H9 (cell line): ENCODE measurements around the gene SLC17A7. TPM values are rescaled to one million over a fixed set of nuclear protein-coding genes. Genes with fewer than 3 reads are reported as not detected.

ENCODE experiments used
- DNase-seq: peaks from one replicate; pipeline ENCODE4 v3.0.0-alpha.2; 2017
- H2AFZ ChIP-seq: one replicate; pipeline ENCODE4 v1.6.1; 2013; ENCODE audit warnings: mild to moderate bottlenecking, low read length, control low read depth, moderate library complexity
- H2AK5ac ChIP-seq: 2 replicates; pipeline ENCODE4 v1.6.1; 2013; ENCODE audit warnings: low read length, control low read depth, mixed read lengths; ENCODE audit not compliant: insufficient read length
- H2BK120ac ChIP-seq: one replicate; pipeline ENCODE4 v1.6.1; 2013; ENCODE audit warnings: low read depth, mild to moderate bottlenecking, low read length, control low read depth, inconsistent platforms; ENCODE audit not compliant: poor library complexity, severe bottlenecking
- H2BK12ac ChIP-seq: 2 replicates; pipeline ENCODE4 v1.6.1; 2013; ENCODE audit warnings: low read length, control low read depth, mixed read lengths, low read depth; ENCODE audit not compliant: insufficient read length
- H2BK15ac ChIP-seq: 2 replicates; pipeline ENCODE4 v1.6.1; 2013; ENCODE audit warnings: low read depth, low read length, control low read depth
- H2BK20ac ChIP-seq: one replicate; pipeline ENCODE4 v1.6.1; 2013; ENCODE audit warnings: low read depth, mild to moderate bottlenecking, low read length, control low read depth, inconsistent platforms; ENCODE audit not compliant: poor library complexity, severe bottlenecking
- H2BK5ac ChIP-seq: 2 replicates; pipeline ENCODE4 v1.6.1; 2013; ENCODE audit warnings: low read length, control low read depth, mixed read lengths; ENCODE audit not compliant: insufficient read length
- H3K14ac ChIP-seq: 2 replicates; pipeline ENCODE4 v1.6.1; 2013; ENCODE audit warnings: low read length, control low read depth; ENCODE audit not compliant: insufficient read depth
- H3K18ac ChIP-seq: 2 replicates; pipeline ENCODE4 v1.6.1; 2013; ENCODE audit warnings: low read depth, mild to moderate bottlenecking, mixed read lengths, low read length, control low read depth; ENCODE audit not compliant: insufficient read length
- H3K23ac ChIP-seq: 2 replicates; pipeline ENCODE4 v1.6.1; 2013; ENCODE audit warnings: low read length, control low read depth, mixed read lengths, low read depth; ENCODE audit not compliant: insufficient read length
- H3K23me2 ChIP-seq: 2 replicates; pipeline ENCODE4 v1.6.1; 2013; ENCODE audit warnings: low read depth, mild to moderate bottlenecking, mixed read lengths, low read length, control low read depth; ENCODE audit not compliant: insufficient read length, poor library complexity, severe bottlenecking
- H3K27ac ChIP-seq: 2 replicates; pipeline ENCODE4 v1.5.1; 2013; ENCODE audit warnings: low read length, control low read depth, mixed read lengths, low read depth; ENCODE audit not compliant: insufficient read length
- H3K27me3 ChIP-seq: 2 replicates; pipeline ENCODE4 v1.6.1; 2013; ENCODE audit warnings: low read length, control low read depth, inconsistent platforms; ENCODE audit not compliant: insufficient read depth
- H3K4ac ChIP-seq: 2 replicates; pipeline ENCODE4 v1.6.1; 2013; ENCODE audit warnings: low read depth, mild to moderate bottlenecking, control low read depth, inconsistent platforms, low read length, moderate library complexity
- H3K4me1 ChIP-seq: 2 replicates; pipeline ENCODE4 v1.6.1; 2013; ENCODE audit warnings: low read length, control low read depth, inconsistent platforms; ENCODE audit not compliant: insufficient read depth
- H3K4me2 ChIP-seq: 2 replicates; pipeline ENCODE4 v1.6.1; 2013; ENCODE audit warnings: low read length, control low read depth, mixed read lengths; ENCODE audit not compliant: insufficient read length, insufficient read depth
- H3K56ac ChIP-seq: 2 replicates; pipeline ENCODE4 v1.6.1; 2013; ENCODE audit warnings: low read depth, mild to moderate bottlenecking, mixed read lengths, low read length, control low read depth; ENCODE audit not compliant: insufficient read length
- H3K79me1 ChIP-seq: 2 replicates; pipeline ENCODE4 v1.6.1; 2013; ENCODE audit warnings: low read depth, mild to moderate bottlenecking, moderate library complexity, low read length, control low read depth, inconsistent platforms; ENCODE audit not compliant: insufficient read depth, poor library complexity, severe bottlenecking
- H3K79me2 ChIP-seq: 2 replicates; pipeline ENCODE4 v1.6.1; 2013; ENCODE audit warnings: low read length, control low read depth, inconsistent platforms; ENCODE audit not compliant: insufficient read depth
- H3K9ac ChIP-seq: 2 replicates; pipeline ENCODE4 v1.6.1; 2013; ENCODE audit warnings: low read length, control low read depth, mixed read lengths; ENCODE audit not compliant: insufficient read length; ENCODE audit errors: extremely low read depth
- H3K9me3 ChIP-seq: one replicate; pipeline ENCODE4 v1.6.1; 2013; ENCODE audit warnings: low read depth, low read length, inconsistent platforms; ENCODE audit not compliant: control insufficient read depth
- H3T11ph ChIP-seq: one replicate; pipeline ENCODE4 v1.6.1; 2013; ENCODE audit warnings: mild to moderate bottlenecking, low read length, control low read depth, inconsistent platforms
- H4K20me1 ChIP-seq: one replicate; pipeline ENCODE4 v1.6.1; 2013; ENCODE audit not compliant: control insufficient read depth, insufficient read length, insufficient read depth
- H4K5ac ChIP-seq: 2 replicates; pipeline ENCODE4 v1.6.1; 2013; ENCODE audit warnings: low read depth, mild to moderate bottlenecking, mixed read lengths, low read length, control low read depth; ENCODE audit not compliant: insufficient read length
- H4K8ac ChIP-seq: replicated peaks from 2 replicates; pipeline ENCODE4 v1.6.1; 2013; ENCODE audit warnings: low read length, control low read depth, mixed read lengths, low read depth; ENCODE audit not compliant: insufficient read length
- H4K91ac ChIP-seq: 2 replicates; pipeline ENCODE4 v1.6.1; 2013; ENCODE audit warnings: low read depth, mild to moderate bottlenecking, moderate library complexity, mixed read lengths, low read length, control low read depth; ENCODE audit not compliant: insufficient read length
- H3K27ac Mint-ChIP-seq, 3 experiments: 2 replicates in 2 of 3; 3 replicates in 1 of 3; pipeline ENCODE4 v1.8.0; 2020 to 2021; ENCODE audit warnings: mixed read lengths in 3 of 3, mild to moderate bottlenecking in 1 of 3, moderate library complexity in 1 of 3
- H3K27me3 Mint-ChIP-seq: 2 replicates; pipeline ENCODE4 v1.8.0; 2021; ENCODE audit warnings: low read depth, mild to moderate bottlenecking, moderate library complexity, mixed read lengths
- H3K36me3 Mint-ChIP-seq, 3 experiments: 2 replicates in 2 of 3; 3 replicates in 1 of 3; pipeline ENCODE4 v1.8.0; 2020 to 2021; ENCODE audit warnings: low read depth in 3 of 3, mixed read lengths in 3 of 3; ENCODE audit not compliant: insufficient read depth in 1 of 3
- H3K4me1 Mint-ChIP-seq, 2 experiments: 2 replicates each; pipeline ENCODE4 v1.8.0; 2020; ENCODE audit warnings: mixed read lengths in 2 of 2
- H3K4me3 Mint-ChIP-seq, 2 experiments: 2 replicates in 1 of 2; 3 replicates in 1 of 2; pipeline ENCODE4 v1.8.0; 2020 to 2021; ENCODE audit warnings: mild to moderate bottlenecking in 2 of 2, mixed read lengths in 2 of 2, moderate library complexity in 1 of 2
- H3K9me3 Mint-ChIP-seq, 2 experiments: 2 replicates in 1 of 2; 3 replicates in 1 of 2; pipeline ENCODE4 v1.8.0; 2020; ENCODE audit warnings: mild to moderate bottlenecking in 2 of 2, mixed read lengths in 2 of 2, moderate library complexity in 1 of 2
- CTCF ChIP-seq: fragments of 200-600 bp; sonication (generic); conservative IDR thresholded peaks from 3 replicates; pipeline ENCODE4 v1.8.0; 2021; ENCODE audit warnings: antibody characterized with exemption, mild to moderate bottlenecking
- WGBS: extraction: QIAGEN DNeasy Blood & Tissue Kit; methylation state at CpG from one replicate; pipeline ENCODE4 v1.1.7; 2013; ENCODE audit warnings: missing lambda C conversion rate, low lambda C conversion rate, mixed read lengths; ENCODE audit not compliant: insufficient read length; ENCODE audit errors: extremely low coverage; 5-methylcytosine and 5-hydroxymethylcytosine counted together
- total RNA-seq: library from RNA; stranded (reverse); gene quantifications from 2 replicates; pipeline ENCODE4 v1.2.1, GENCODE V29; 2021

SLC17A7 gene
- total RNA-seq, 1 experiment from 2014 or later: 1.3 TPM

- Histone ChIP-seq H3K56ac (no peak overlapping the region), H2BK12ac (no peak overlapping the region), H2AK5ac (no peak overlapping the region), H3K4me2 (no peak overlapping the region), H3K4me1 (no peaks in the 10 kb centered on the region), H3K79me2 (no peaks in the 10 kb centered on the region), H3K79me1 (no peaks in the 10 kb centered on the region), H3T11ph (no peak overlapping the region), H2BK20ac (no peak overlapping the region), H2BK5ac (no peak overlapping the region), H3K4ac (no peak overlapping the region), H3K27ac (no peak overlapping the region), H4K20me1 (no peaks in the 10 kb centered on the region), H3K23me2 (peaks cover 5% of the 10 kb centered on the region), H3K18ac (no peak overlapping the region), H3K9ac (no peak overlapping the region), H3K14ac (no peak overlapping the region), H3K9me3 (no peaks in the 10 kb centered on the region), H4K5ac (no peak overlapping the region), H3K27me3 (no peaks in the 10 kb centered on the region), H2BK15ac (no peak overlapping the region), H2BK120ac (no peak overlapping the region), H3K23ac (no peak overlapping the region), H4K91ac (no peak overlapping the region), H4K8ac (no peak overlapping the region), H2AFZ (no peak overlapping the region)
- H3K27ac Mint-ChIP-seq: peak overlapping the region in 1 of 3 experiments; percentile 37; a peak in 2 of 7 replicates
- WGBS: no CpG with 5 or more reads among the region's 15 CpGs
- no peak overlapping the region for H3K4me3 Mint-ChIP-seq
- H3K4me1 Mint-ChIP-seq: peaks cover 54 to 69% of the 10 kb centered on the region in 2 experiments
- no peaks in the 10 kb centered on the region; a peak in 1 of 7 replicates for H3K36me3 Mint-ChIP-seq
- no peak for TF ChIP-seq CTCF
- H3K9me3 Mint-ChIP-seq: no peaks in the 10 kb centered on the region; a peak in 1 of 5 replicates
- H3K27me3 Mint-ChIP-seq: peaks cover 18% of the 10 kb centered on the region
- DNase-seq: no peak
These were observed 26.1 kb downstream of the SLC17A7 start for GRCh38 chr19:49415102-49415809.
